ENCODE data around the gene ABCA13. TPM values are rescaled to one million over a fixed set of nuclear protein-coding genes. Genes with fewer than 3 reads are reported as not detected.

ABCA13 gene
- total RNA-seq, 3 donors from 2014 or later (not counting 1 experiment from before 2014, with no cell fraction given): 0.05 to 0.09 TPM; not detected in 1

GRCh38 chr7:48263311-48263650, 92.0 kb downstream of the ABCA13 start:
- ATAC-seq: no peak
- no CpG with 5 or more reads among the region's 2 CpGs for WGBS (ENCODE audit: insufficient coverage)
- no peaks in the 10 kb centered on the region for H3K36me3 Mint-ChIP-seq
- no peak overlapping the region for H3K4me3 Mint-ChIP-seq
- no peaks in the 10 kb centered on the region for H3K4me1 ChIP-seq (ENCODE audit: control insufficient read depth, insufficient read depth, low read length)
- peaks cover 0 to 2% of the 10 kb centered on the region in 2 donors for H3K27me3 Mint-ChIP-seq (ENCODE audit: low read depth in 2 of 2)
- intact Hi-C loops (cut with micrococcal nuclease): no loop called here
- no peaks in the 10 kb centered on the region for H3K4me1 Mint-ChIP-seq
- TF ChIP-seq CTCF (IDR thresholded peaks at IDR 0.05): no peak
- no peaks in the 10 kb centered on the region for H3K36me3 ChIP-seq (ENCODE audit: control insufficient read depth, insufficient read depth, low read length)
- DNase-seq: no peak
- no peak overlapping the region for H3K27ac ChIP-seq (ENCODE audit: low read length)
- peaks cover 0 to 2% of the 10 kb centered on the region in 2 donors for H3K9me3 Mint-ChIP-seq
- no peaks in the 10 kb centered on the region for H3K27me3 ChIP-seq (ENCODE audit: control insufficient read depth, insufficient read depth, low read length)
- no peak overlapping the region for H3K27ac Mint-ChIP-seq
- H3K9me3 ChIP-seq (ENCODE audit: control insufficient read depth, insufficient read depth, low read length): no peaks in the 10 kb centered on the region
- no peak overlapping the region for H3K4me3 ChIP-seq (ENCODE audit: low read length)

- intact Hi-C loops (cut with micrococcal nuclease): no loop called here
- DNase-seq: no peak
- no peak for TF ChIP-seq CTCF (IDR thresholded peaks at IDR 0.05)
- H3K27ac ChIP-seq (ENCODE audit: low read length): no peak overlapping the region
- WGBS (ENCODE audit: insufficient coverage): no CpG with 5 or more reads among the region's 1 CpG
- no peaks in the 10 kb centered on the region for H3K36me3 Mint-ChIP-seq
- H3K4me1 Mint-ChIP-seq: no peaks in the 10 kb centered on the region
- no peaks in the 10 kb centered on the region for H3K36me3 ChIP-seq (ENCODE audit: control insufficient read depth, insufficient read depth, low read length)
- no peak overlapping the region for H3K27ac Mint-ChIP-seq
- ATAC-seq: no peak
- peaks cover 0 to 2% of the 10 kb centered on the region in 2 donors for H3K27me3 Mint-ChIP-seq (ENCODE audit: low read depth in 2 of 2)
- H3K9me3 ChIP-seq (ENCODE audit: control insufficient read depth, insufficient read depth, low read length): no peaks in the 10 kb centered on the region
- H3K27me3 ChIP-seq (ENCODE audit: control insufficient read depth, insufficient read depth, low read length): no peaks in the 10 kb centered on the region
- H3K4me3 ChIP-seq (ENCODE audit: low read length): no peak overlapping the region
- peaks cover 0 to 2% of the 10 kb centered on the region in 2 donors for H3K9me3 Mint-ChIP-seq
- no peaks in the 10 kb centered on the region for H3K4me1 ChIP-seq (ENCODE audit: control insufficient read depth, insufficient read depth, low read length)
- H3K4me3 Mint-ChIP-seq: no peak overlapping the region
These were observed 97.8 kb downstream of the ABCA13 start for GRCh38 chr7:48269066-48269465.

GRCh38 chr7:48274662-48275061, 103.4 kb downstream of the ABCA13 start:
- H3K27me3 ChIP-seq (ENCODE audit: control insufficient read depth, insufficient read depth, low read length): no peaks in the 10 kb centered on the region
- intact Hi-C loops (cut with micrococcal nuclease): no loop called here
- no peaks in the 10 kb centered on the region for H3K4me1 ChIP-seq (ENCODE audit: control insufficient read depth, insufficient read depth, low read length)
- H3K4me3 Mint-ChIP-seq: no peak overlapping the region
- DNase-seq (no peak), ATAC-seq (no peak)
- H3K27ac ChIP-seq (ENCODE audit: low read length): no peak overlapping the region
- H3K9me3 Mint-ChIP-seq: no peaks in the 10 kb centered on the region
- H3K36me3 ChIP-seq (ENCODE audit: control insufficient read depth, insufficient read depth, low read length): no peaks in the 10 kb centered on the region
- no peaks in the 10 kb centered on the region for H3K4me1 Mint-ChIP-seq
- WGBS (ENCODE audit: insufficient coverage): 100% methylated on average over 2 of the region's 3 CpGs
- H3K27ac Mint-ChIP-seq: no peak overlapping the region
- TF ChIP-seq CTCF (IDR thresholded peaks at IDR 0.05): no peak
- no peaks in the 10 kb centered on the region for H3K27me3 Mint-ChIP-seq (ENCODE audit: low read depth in 2 of 2)
- H3K4me3 ChIP-seq (ENCODE audit: low read length): no peak overlapping the region
- no peaks in the 10 kb centered on the region for H3K36me3 Mint-ChIP-seq
- no peaks in the 10 kb centered on the region for H3K9me3 ChIP-seq (ENCODE audit: control insufficient read depth, insufficient read depth, low read length)

- Histone ChIP-seq H3K9me3 (ENCODE audit: control insufficient read depth, insufficient read depth, low read length) (no peaks in the 10 kb centered on the region), H3K4me1 (ENCODE audit: control insufficient read depth, insufficient read depth, low read length) (no peaks in the 10 kb centered on the region), H3K36me3 (ENCODE audit: control insufficient read depth, insufficient read depth, low read length) (no peaks in the 10 kb centered on the region), H3K27ac (ENCODE audit: low read length) (no peak overlapping the region), H3K27me3 (ENCODE audit: control insufficient read depth, insufficient read depth, low read length) (no peaks in the 10 kb centered on the region), H3K4me3 (ENCODE audit: low read length) (no peak overlapping the region)
- ATAC-seq (no peak), DNase-seq (no peak)
- Mint-ChIP-seq H3K36me3 (no peaks in the 10 kb centered on the region), H3K27me3 (ENCODE audit: low read depth in 2 of 2) (peaks cover 0 to 14% of the 10 kb centered on the region in 2 donors), H3K27ac (no peak overlapping the region), H3K4me1 (no peaks in the 10 kb centered on the region), H3K4me3 (no peak overlapping the region), H3K9me3 (no peaks in the 10 kb centered on the region)
- TF ChIP-seq CTCF (IDR thresholded peaks at IDR 0.05): no peak
- intact Hi-C loops (cut with micrococcal nuclease): no loop called here
- WGBS (ENCODE audit: insufficient coverage): no CpG with 5 or more reads among the region's 1 CpG
These were observed 108.2 kb downstream of the ABCA13 start for GRCh38 chr7:48279420-48279819.

Data from natural killer cell (primary cell).